ENCODE results near the gene CAD.

GRCh38 chr2:27171351-27171848, 45.8 kb upstream of the CAD start:
- no peak for TF ChIP-seq EZH2 (IDR thresholded peaks at IDR 0.05; ENCODE audit: insufficient read depth, poor library complexity, severe bottlenecking)
- TF ChIP-seq EZH2phosphoT487 (IDR thresholded peaks at IDR 0.05; ENCODE audit: insufficient read depth, low read depth) = no peak

All from GM23248 (cell line).